Loucy (cell line): ENCODE measurements around the gene POLR2B.

Experiments used
- H2AFZ ChIP-seq: fragments of 200-600 bp; sonication (generic); 2 replicates; pipeline ENCODE4 v1.6.0; 2016; ENCODE audit warnings: antibody characterized with exemption, mild to moderate bottlenecking, low read length, moderate library complexity
- H3F3A ChIP-seq: fragments of 200-600 bp; 2 replicates; pipeline ENCODE4 v1.6.0; 2016; ENCODE audit warnings: antibody characterized with exemption, low read depth, mild to moderate bottlenecking
- H3K27me3 ChIP-seq: fragments of 200-600 bp; sonication (generic); 2 replicates; pipeline ENCODE4 v1.6.1; 2014; ENCODE audit warnings: low read length, mild to moderate bottlenecking; ENCODE audit not compliant: insufficient read depth, poor library complexity, severe bottlenecking
- H3K36me3 ChIP-seq: fragments of 200-600 bp; sonication (generic); 2 replicates; pipeline ENCODE4 v1.6.1; 2016; ENCODE audit warnings: low read length; ENCODE audit not compliant: insufficient read depth
- H3K4me1 ChIP-seq: fragments of 200-600 bp; sonication (generic); 2 replicates; pipeline ENCODE4 v1.5.1; 2014; ENCODE audit warnings: low read length, mild to moderate bottlenecking; ENCODE audit not compliant: insufficient read depth, poor library complexity, severe bottlenecking
- H3K4me2 ChIP-seq: fragments of 200-600 bp; sonication (generic); 2 replicates; pipeline ENCODE4 v1.6.0; 2014; ENCODE audit warnings: antibody characterized with exemption, low read length, low read depth, mild to moderate bottlenecking; ENCODE audit not compliant: poor library complexity, severe bottlenecking
- H3K4me3 ChIP-seq: fragments of 200-600 bp; sonication (generic); 2 replicates; pipeline ENCODE4 v1.5.1; 2014; ENCODE audit warnings: low read length, mild to moderate bottlenecking, mixed read lengths; ENCODE audit not compliant: poor library complexity, severe bottlenecking
- H3K79me2 ChIP-seq: fragments of 200-600 bp; sonication (generic); 2 replicates; pipeline ENCODE4 v1.6.1; 2014; ENCODE audit warnings: low read length; ENCODE audit not compliant: insufficient read depth
- H3K9ac ChIP-seq: fragments of 200-600 bp; sonication (generic); 2 replicates; pipeline ENCODE4 v1.6.0; 2014; ENCODE audit warnings: mild to moderate bottlenecking, low read depth, low read length, moderate library complexity; ENCODE audit not compliant: poor library complexity, severe bottlenecking
- H3K9me2 ChIP-seq: fragments of 200-600 bp; sonication (generic); replicated peaks from 2 replicates; pipeline ENCODE4 v1.6.1; 2016; ENCODE audit warnings: low read depth, low read length, mixed read lengths
- H3K9me3 ChIP-seq: fragments of 200-600 bp; sonication (generic); 2 replicates; pipeline ENCODE4 v1.6.1; 2014; ENCODE audit warnings: mild to moderate bottlenecking, antibody characterized with exemption, low read length, low read depth; ENCODE audit not compliant: insufficient read depth
- H4K20me1 ChIP-seq: fragments of 200-600 bp; sonication (generic); 2 replicates; pipeline ENCODE4 v1.6.0; 2014; ENCODE audit warnings: antibody characterized with exemption, low read length, mild to moderate bottlenecking; ENCODE audit not compliant: insufficient read depth, poor library complexity, severe bottlenecking
- CTCF ChIP-seq: fragments of 200-600 bp; sonication (generic); conservative IDR thresholded peaks from 2 replicates; pipeline ENCODE4 v1.5.1; 2014; ENCODE audit warnings: mild to moderate bottlenecking, antibody characterized with exemption, low read length
- EZH2phosphoT487 ChIP-seq: fragments of 200-600 bp; IDR thresholded peaks from 2 replicates; pipeline ENCODE4 v1.6.1; 2018; ENCODE audit warnings: antibody characterized with exemption, mild to moderate bottlenecking, moderate library complexity, borderline replicate concordance

POLR2B gene

DNA sequence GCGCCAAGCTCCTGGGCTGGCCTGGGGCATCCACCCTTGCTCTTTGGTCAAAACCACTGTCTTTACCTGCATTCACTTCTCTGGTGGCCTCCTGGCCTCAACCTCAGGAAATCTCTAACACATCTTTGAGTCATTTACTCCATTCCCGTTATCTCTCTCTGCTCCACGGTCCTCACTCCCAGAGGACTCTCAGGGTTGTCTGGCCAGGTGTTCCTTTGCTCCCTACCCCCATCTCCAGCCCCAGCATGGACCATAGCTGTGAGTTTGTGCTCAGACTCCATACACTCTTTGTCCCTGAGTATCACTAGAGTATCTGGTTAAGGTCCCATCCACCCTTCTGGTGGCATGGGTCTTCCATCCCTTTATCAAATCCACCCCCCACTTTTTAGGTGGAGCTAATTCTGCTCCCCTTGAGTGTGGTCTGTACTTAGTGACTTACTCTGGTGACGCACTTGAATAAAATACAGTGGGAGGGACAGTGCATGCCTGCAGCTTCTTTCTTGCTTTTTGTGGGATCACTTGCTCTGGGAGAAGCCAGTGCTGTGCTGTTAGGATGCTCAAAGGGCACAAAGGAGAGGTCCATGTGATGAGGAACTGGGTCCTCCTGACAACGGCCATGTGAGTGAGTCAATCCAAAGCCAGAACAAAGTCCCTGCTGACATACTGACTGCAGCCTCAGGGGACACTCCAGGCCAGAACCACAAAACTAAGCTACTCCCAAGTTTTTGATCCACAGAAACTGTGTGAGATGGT, 87.2 kb downstream of the POLR2B start:
- Histone ChIP-seq H4K20me1 (no peaks in the 10 kb centered on the region), H3K4me1 (no peaks in the 10 kb centered on the region), H3K9me3 (no peaks in the 10 kb centered on the region), H3F3A (no peaks in the 10 kb centered on the region), H3K4me3 (no peak overlapping the region), H3K9ac (no peak overlapping the region), H3K4me2 (no peak overlapping the region), H3K9me2 (no peaks in the 10 kb centered on the region), H2AFZ (no peak overlapping the region), H3K79me2 (no peaks in the 10 kb centered on the region), H3K27me3 (no peaks in the 10 kb centered on the region), H3K36me3 (no peaks in the 10 kb centered on the region)
- TF ChIP-seq EZH2phosphoT487: no peak
- no peak for TF ChIP-seq CTCF

DNA sequence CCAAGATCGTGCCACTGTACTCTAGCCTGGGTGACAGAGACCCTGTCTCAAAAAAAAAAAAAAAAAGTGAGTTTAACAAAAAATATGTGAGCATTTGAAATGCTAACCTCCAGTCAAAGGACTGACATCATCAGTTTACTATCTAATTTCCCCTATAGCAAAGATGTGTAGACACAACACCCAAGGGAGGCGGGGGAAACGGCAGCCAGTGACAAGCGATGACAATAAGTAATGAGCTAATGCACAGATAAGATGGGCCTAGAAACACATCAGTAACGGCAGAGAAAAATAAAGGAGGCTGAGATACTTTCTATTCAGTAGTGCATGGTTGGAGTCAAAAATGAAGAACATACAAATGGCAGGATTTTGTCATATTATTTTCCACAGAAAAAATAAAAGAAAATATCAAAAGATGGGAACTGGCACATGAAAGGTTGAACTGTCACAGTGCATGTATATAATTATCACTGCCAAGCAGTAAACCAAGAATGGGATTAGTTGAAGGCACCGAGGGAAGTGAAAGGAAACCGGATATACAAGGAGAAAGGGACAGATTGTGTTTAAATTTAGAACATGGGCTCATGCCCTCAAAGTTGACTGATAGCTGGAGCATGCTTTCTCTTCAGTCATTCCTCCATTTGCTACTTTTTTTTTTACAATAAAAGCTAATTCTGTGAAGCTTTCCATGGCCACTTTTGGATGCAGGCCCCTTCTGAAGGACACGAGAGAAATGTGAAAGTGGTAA, 89.7 kb downstream of the POLR2B start:
- no peaks in the 10 kb centered on the region for H3K27me3 ChIP-seq
- no peak for TF ChIP-seq EZH2phosphoT487
- TF ChIP-seq CTCF: no peak

GRCh38 chr4:57070461-57070860, 91.8 kb downstream of the POLR2B start:
- TF ChIP-seq CTCF (no peak), EZH2phosphoT487 (no peak)
- Histone ChIP-seq H3K4me2 (no peak overlapping the region), H2AFZ (no peak overlapping the region), H3K9ac (no peak overlapping the region), H3K4me3 (no peak overlapping the region), H3K27me3 (no peaks in the 10 kb centered on the region), H3K9me3 (no peaks in the 10 kb centered on the region), H3F3A (no peaks in the 10 kb centered on the region), H4K20me1 (no peaks in the 10 kb centered on the region), H3K79me2 (no peaks in the 10 kb centered on the region), H3K9me2 (no peaks in the 10 kb centered on the region), H3K4me1 (no peaks in the 10 kb centered on the region), H3K36me3 (no peaks in the 10 kb centered on the region)

More for the DNA sequence above, 89.7 kb downstream of the POLR2B start:
- Histone ChIP-seq H3K9me2 (no peaks in the 10 kb centered on the region), H2AFZ (no peak overlapping the region), H3K4me3 (no peak overlapping the region), H3K79me2 (no peaks in the 10 kb centered on the region), H3F3A (no peaks in the 10 kb centered on the region), H3K36me3 (no peaks in the 10 kb centered on the region), H3K4me1 (no peaks in the 10 kb centered on the region), H4K20me1 (no peaks in the 10 kb centered on the region), H3K9ac (no peak overlapping the region), H3K9me3 (no peaks in the 10 kb centered on the region), H3K4me2 (no peak overlapping the region)
